ENCODE measurements around the gene DCN. TPM values are rescaled to one million over a fixed set of nuclear protein-coding genes. Genes with fewer than 3 reads are reported as not detected.

Gene DCN
- total RNA-seq, 4 donors from 2014 or later: 371 to 2,364 (median 992) TPM

DNA sequence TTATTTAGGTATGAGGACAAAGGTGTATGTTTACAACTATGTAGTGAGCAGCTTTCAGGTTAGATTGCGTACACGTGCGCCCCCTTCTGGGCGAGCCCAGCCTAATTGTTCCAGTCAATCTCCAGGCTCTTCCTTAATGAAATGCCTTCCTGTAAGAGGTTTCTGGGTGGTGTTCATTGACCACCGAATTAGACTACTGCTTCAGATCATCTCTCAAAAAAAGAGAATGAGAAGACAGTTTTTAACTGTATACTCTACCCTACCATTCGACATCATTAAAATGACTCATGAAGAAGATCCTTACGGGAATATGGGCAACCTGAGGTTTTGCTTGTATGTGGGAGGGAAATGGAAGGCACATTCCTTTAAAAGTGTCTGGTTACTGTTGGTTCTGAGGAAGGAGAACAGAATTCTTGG is 73.5 kb downstream of the DCN start:
- H3K9me3 ChIP-seq: no peaks in the 10 kb centered on the region
- no peak overlapping the region for H3K4me3 ChIP-seq (replicated peaks in 1 of 3)
- TF ChIP-seq POLR2A (IDR thresholded peaks at IDR 0.05): no peak
- TF ChIP-seq, protein P1, sequence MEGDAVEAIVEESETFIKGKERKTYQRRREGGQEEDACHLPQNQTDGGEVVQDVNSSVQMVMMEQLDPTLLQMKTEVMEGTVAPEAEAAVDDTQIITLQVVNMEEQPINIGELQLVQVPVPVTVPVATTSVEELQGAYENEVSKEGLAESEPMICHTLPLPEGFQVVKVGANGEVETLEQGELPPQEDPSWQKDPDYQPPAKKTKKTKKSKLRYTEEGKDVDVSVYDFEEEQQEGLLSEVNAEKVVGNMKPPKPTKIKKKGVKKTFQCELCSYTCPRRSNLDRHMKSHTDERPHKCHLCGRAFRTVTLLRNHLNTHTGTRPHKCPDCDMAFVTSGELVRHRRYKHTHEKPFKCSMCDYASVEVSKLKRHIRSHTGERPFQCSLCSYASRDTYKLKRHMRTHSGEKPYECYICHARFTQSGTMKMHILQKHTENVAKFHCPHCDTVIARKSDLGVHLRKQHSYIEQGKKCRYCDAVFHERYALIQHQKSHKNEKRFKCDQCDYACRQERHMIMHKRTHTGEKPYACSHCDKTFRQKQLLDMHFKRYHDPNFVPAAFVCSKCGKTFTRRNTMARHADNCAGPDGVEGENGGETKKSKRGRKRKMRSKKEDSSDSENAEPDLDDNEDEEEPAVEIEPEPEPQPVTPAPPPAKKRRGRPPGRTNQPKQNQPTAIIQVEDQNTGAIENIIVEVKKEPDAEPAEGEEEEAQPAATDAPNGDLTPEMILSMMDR (IDR thresholded peaks at IDR 0.05): peak in 4 of 6 experiments; percentile 33 to 59 (median 37)
- 27 to 30% methylated on average over 7 of the region's 7 CpGs for WGBS, 2 donors
- intact Hi-C loops (cut with DNase I): no loop called here
- peak; percentile 38 to 53 for DNase-seq
- H3K27ac ChIP-seq: no peak overlapping the region
- H3K4me1 ChIP-seq: no peaks in the 10 kb centered on the region
- no peaks in the 10 kb centered on the region for H3K36me3 ChIP-seq
- no peaks in the 10 kb centered on the region for H3K27me3 ChIP-seq

DNA sequence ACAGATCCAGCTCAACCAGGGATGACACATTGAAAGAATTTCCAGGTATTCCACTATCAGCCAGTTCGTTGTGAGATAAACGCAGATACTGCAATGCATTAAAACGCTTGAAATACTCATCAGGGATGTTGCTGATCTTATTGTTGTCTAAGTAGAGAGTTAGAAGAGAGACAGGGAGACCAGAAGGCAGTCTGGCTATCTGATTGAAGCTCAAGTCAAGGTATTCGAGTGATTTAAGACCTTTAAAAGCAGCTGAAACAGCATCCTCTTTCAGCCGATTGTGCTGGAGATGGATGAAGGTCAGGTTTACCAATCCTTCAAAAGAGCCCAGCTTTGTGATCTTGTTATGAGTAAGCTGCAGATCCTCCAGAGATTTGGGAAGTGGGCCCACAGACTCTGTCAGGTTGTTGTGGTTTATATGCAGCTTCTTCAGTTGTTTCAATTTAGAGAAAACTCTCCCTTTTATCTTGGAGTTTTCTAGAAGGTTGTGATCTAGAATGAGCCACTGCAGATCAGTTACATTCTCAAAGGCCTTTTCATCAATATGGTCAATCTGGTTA is 74.3 kb downstream of the DCN start:
- 79% methylated on average over 5 of the region's 5 CpGs for WGBS, 2 donors
- DNase-seq: no peak
- H3K4me3 ChIP-seq (replicated peaks in 1 of 3): no peak overlapping the region
- H3K9me3 ChIP-seq: no peaks in the 10 kb centered on the region
- H3K36me3 ChIP-seq: no peaks in the 10 kb centered on the region
- H3K27me3 ChIP-seq: no peaks in the 10 kb centered on the region
- intact Hi-C loops (cut with DNase I): no loop called here
- no peaks in the 10 kb centered on the region for H3K4me1 ChIP-seq
- no peak for TF ChIP-seq POLR2A (IDR thresholded peaks at IDR 0.05)
- TF ChIP-seq, protein P1 (IDR thresholded peaks at IDR 0.05): no peak
- no peak overlapping the region for H3K27ac ChIP-seq

- Histone ChIP-seq H3K4me1 (no peaks in the 10 kb centered on the region), H3K4me3 (replicated peaks in 1 of 3) (no peak overlapping the region), H3K36me3 (no peaks in the 10 kb centered on the region), H3K27me3 (no peaks in the 10 kb centered on the region), H3K9me3 (no peaks in the 10 kb centered on the region), H3K27ac (no peak overlapping the region)
- no peak for DNase-seq
- TF ChIP-seq POLR2A (IDR thresholded peaks at IDR 0.05): no peak
- TF ChIP-seq, protein P1 (IDR thresholded peaks at IDR 0.05): no peak
- intact Hi-C loops (cut with DNase I): no loop called here
Measured at GRCh38 chr12:91106283-91106682, 76.3 kb downstream of the DCN start.

- intact Hi-C loops (cut with DNase I): no loop called here
- H3K27ac ChIP-seq: no peak overlapping the region
- WGBS, 2 donors: 80 to 87% methylated on average over 5 of the region's 5 CpGs
Measured at GRCh38 chr12:91105807-91106206, 76.8 kb downstream of the DCN start.

DNA sequence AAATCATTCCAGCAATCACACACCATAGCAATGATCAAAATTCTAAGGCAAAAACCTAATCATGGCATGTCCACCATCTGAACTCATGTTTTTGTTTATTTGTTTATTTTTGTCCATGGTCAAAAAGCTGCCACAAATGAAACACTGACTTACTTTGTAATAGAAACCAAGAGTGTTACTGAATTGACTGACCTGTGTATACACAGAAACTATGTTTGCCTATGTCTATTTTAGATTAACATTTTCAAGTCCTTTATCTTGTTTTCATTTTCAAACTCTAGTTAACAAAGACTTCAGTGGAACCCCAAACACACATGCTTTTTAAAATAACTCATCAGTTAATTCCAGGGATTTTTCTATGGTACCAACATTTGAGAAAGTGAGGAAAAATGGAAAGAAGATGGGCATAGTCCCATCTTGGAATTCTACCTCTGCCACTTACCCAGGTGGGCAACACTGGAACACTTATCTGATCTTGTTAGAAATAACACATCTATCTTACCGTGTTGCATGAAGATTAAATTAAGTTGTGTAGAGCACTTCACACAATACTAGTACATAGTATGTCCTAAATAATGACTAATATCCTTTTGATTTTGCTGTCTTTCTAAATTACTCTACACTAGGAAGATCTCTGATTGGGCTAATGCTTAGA is 77.7 kb downstream of the DCN start:
- Histone ChIP-seq H3K27ac (no peak overlapping the region), H3K4me1 (no peaks in the 10 kb centered on the region), H3K4me3 (replicated peaks in 1 of 3) (no peak overlapping the region), H3K36me3 (no peaks in the 10 kb centered on the region), H3K27me3 (no peaks in the 10 kb centered on the region), H3K9me3 (no peaks in the 10 kb centered on the region)
- WGBS, 2 donors: 60 to 70% methylated on average over 1 of the region's 1 CpG
- TF ChIP-seq, protein P1 (IDR thresholded peaks at IDR 0.05): no peak
- no peak for TF ChIP-seq POLR2A (IDR thresholded peaks at IDR 0.05)
- no peak for DNase-seq
- intact Hi-C loops (cut with DNase I): no loop called here

More at GRCh38 chr12:91105807-91106206, 76.8 kb downstream of the DCN start:
- TF ChIP-seq POLR2A (IDR thresholded peaks at IDR 0.05): no peak
- TF ChIP-seq, protein P1 (IDR thresholded peaks at IDR 0.05): no peak
- Histone ChIP-seq H3K27me3 (no peaks in the 10 kb centered on the region), H3K36me3 (no peaks in the 10 kb centered on the region), H3K4me3 (replicated peaks in 1 of 3) (no peak overlapping the region), H3K4me1 (no peaks in the 10 kb centered on the region), H3K9me3 (no peaks in the 10 kb centered on the region)
- no peak for DNase-seq
